IPS DF 6.9 (cell line): ENCODE data around the gene STIL.
"Not testable (repeated sequence)": the region's sequence is repeated elsewhere in the genome, so short reads cannot be mapped to it uniquely, and the experiment has no call there.

Experiments
- DNase-seq: peaks from one replicate; pipeline ENCODE4 v3.0.0-alpha.2; 2013; ENCODE audit warnings: low read depth, low spot score
- H3K27ac ChIP-seq: one replicate; pipeline ENCODE4 v1.5.1; 2013; ENCODE audit warnings: low read length, control low read depth
- H3K27me3 ChIP-seq: 2 replicates; pipeline ENCODE4 v1.6.1; 2013; ENCODE audit warnings: mild to moderate bottlenecking, low read length; ENCODE audit not compliant: control insufficient read depth, insufficient read depth
- H3K36me3 ChIP-seq: 2 replicates; pipeline ENCODE4 v1.6.1; 2013; ENCODE audit warnings: low read length; ENCODE audit not compliant: control insufficient read depth, insufficient read depth
- H3K4me1 ChIP-seq: 2 replicates; pipeline ENCODE4 v1.6.1; 2013; ENCODE audit warnings: low read length; ENCODE audit not compliant: control insufficient read depth, insufficient read depth
- H3K4me3 ChIP-seq: 2 replicates; pipeline ENCODE4 v1.5.1; 2013; ENCODE audit warnings: mild to moderate bottlenecking, low read length
- H3K9me3 ChIP-seq: 2 replicates; pipeline ENCODE4 v1.6.1; 2013; ENCODE audit warnings: low read length, inconsistent platforms; ENCODE audit not compliant: control insufficient read depth, insufficient read depth
- WGBS: extraction: QIAGEN DNeasy Blood & Tissue Kit; methylation state at CpG from one replicate; pipeline ENCODE4 v1.1.7; 2013; ENCODE audit warnings: mixed read lengths, missing lambda C conversion rate; ENCODE audit not compliant: insufficient read length, insufficient coverage; 5-methylcytosine and 5-hydroxymethylcytosine counted together

The STIL gene

DNA sequence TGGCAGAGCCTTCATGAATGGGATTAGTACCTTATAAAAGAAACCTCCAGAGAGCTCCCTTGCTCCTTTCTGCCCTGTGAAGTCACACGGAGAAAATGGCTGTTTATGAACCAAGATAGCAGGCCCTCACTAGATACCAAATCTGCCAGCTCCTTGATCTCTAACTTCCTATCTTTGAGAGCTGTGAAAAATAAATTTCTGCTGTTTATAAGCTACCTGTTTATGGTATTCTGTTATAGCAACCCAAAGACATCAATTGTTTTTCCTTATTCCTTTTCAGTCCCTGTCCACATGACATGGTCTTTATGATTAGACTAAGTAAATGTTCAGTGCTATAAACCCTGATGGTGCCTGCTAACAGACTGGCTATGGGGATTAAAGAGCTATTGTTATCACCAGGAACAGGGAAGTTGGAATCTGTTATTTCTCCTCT, 9.7 kb upstream of the STIL start:
- Histone ChIP-seq H3K9me3 (no peaks in the 10 kb centered on the region), H3K4me3 (no peak overlapping the region), H3K36me3 (no peaks in the 10 kb centered on the region), H3K27me3 (no peaks in the 10 kb centered on the region), H3K4me1 (no peaks in the 10 kb centered on the region), H3K27ac (no peak overlapping the region)
- WGBS: no CpG with 5 or more reads among the region's 1 CpG
- DNase-seq: no peak

- DNase-seq, H3K27ac ChIP-seq, H3K36me3 ChIP-seq, H3K4me1 ChIP-seq, H3K4me3 ChIP-seq, H3K27me3 ChIP-seq, H3K9me3 ChIP-seq: not testable (repeated sequence)
- WGBS: no CpG with 5 or more reads among the region's 14 CpGs
Measured at GRCh38 chr1:47319968-47320367, 6.0 kb upstream of the STIL start.

GRCh38 chr1:47317841-47318240, 3.9 kb upstream of the STIL start:
- H3K9me3 ChIP-seq: no peaks in the 10 kb centered on the region
- no peak overlapping the region for H3K4me3 ChIP-seq
- H3K27me3 ChIP-seq: no peaks in the 10 kb centered on the region
- no CpG with 5 or more reads among the region's 1 CpG for WGBS
- H3K36me3 ChIP-seq: no peaks in the 10 kb centered on the region
- DNase-seq: no peak
- no peaks in the 10 kb centered on the region for H3K4me1 ChIP-seq
- H3K27ac ChIP-seq: no peak overlapping the region

- no CpG with 5 or more reads among the region's 4 CpGs for WGBS
- Histone ChIP-seq H3K4me3 (no peak overlapping the region), H3K27me3 (no peaks in the 10 kb centered on the region), H3K9me3 (no peaks in the 10 kb centered on the region), H3K27ac (no peak overlapping the region), H3K4me1 (no peaks in the 10 kb centered on the region), H3K36me3 (no peaks in the 10 kb centered on the region; the same call in 1 of the 2 replicates)
- no peak for DNase-seq
Measured at GRCh38 chr1:47309427-47309826, 4.5 kb downstream of the STIL start.

GRCh38 chr1:47302472-47302871, 11.5 kb downstream of the STIL start:
- H3K9me3 ChIP-seq: no peaks in the 10 kb centered on the region
- no peak for DNase-seq
- H3K27me3 ChIP-seq: no peaks in the 10 kb centered on the region
- H3K4me3 ChIP-seq: no peak overlapping the region
- WGBS: no CpG with 5 or more reads among the region's 2 CpGs
- no peak overlapping the region for H3K27ac ChIP-seq
- H3K36me3 ChIP-seq: peaks cover 15% of the 10 kb centered on the region; the same call in 1 of the 2 replicates
- H3K4me1 ChIP-seq: no peaks in the 10 kb centered on the region

- Histone ChIP-seq H3K27ac (no peak overlapping the region), H3K27me3 (no peaks in the 10 kb centered on the region), H3K9me3 (no peaks in the 10 kb centered on the region), H3K4me1 (no peaks in the 10 kb centered on the region), H3K4me3 (no peak overlapping the region), H3K36me3 (peaks cover 17% of the 10 kb centered on the region; the same call in 1 of the 2 replicates)
- DNase-seq: no peak
Measured at GRCh38 chr1:47298025-47298699, 15.8 kb downstream of the STIL start.

DNA sequence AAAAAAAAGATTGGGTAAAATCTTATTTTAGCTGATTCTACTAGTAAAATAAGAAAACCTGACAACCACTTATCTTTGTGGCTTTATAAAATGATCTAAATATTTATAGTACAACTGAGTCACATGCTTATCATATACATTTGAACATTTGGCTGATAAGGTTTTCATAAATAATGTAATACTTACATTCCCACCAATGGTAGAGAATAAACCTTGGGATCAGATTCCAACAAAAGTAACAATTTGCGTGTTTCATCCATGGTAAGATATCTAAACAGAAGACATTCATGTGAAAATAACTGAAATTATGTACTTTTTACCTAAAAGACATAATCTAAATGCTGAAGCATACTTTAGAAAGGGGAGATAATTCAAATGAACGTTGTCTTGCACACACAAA, 18.4 kb downstream of the STIL start:
- Histone ChIP-seq H3K36me3 (peaks cover 2% of the 10 kb centered on the region; the same call in 1 of the 2 replicates), H3K9me3 (no peaks in the 10 kb centered on the region), H3K27me3 (no peaks in the 10 kb centered on the region), H3K27ac (no peak overlapping the region), H3K4me3 (no peak overlapping the region), H3K4me1 (no peaks in the 10 kb centered on the region)
- no CpG with 5 or more reads among the region's 2 CpGs for WGBS
- DNase-seq: no peak

GRCh38 chr1:47294863-47295262, 19.1 kb downstream of the STIL start:
- H3K27me3 ChIP-seq, H3K36me3 ChIP-seq, H3K9me3 ChIP-seq, H3K27ac ChIP-seq, DNase-seq, H3K4me3 ChIP-seq, H3K4me1 ChIP-seq: not testable (repeated sequence)
- no CpG with 5 or more reads among the region's 6 CpGs for WGBS

GRCh38 chr1:47288116-47288515, 25.8 kb downstream of the STIL start:
- not testable (repeated sequence) for H3K36me3 ChIP-seq, H3K27ac ChIP-seq, H3K9me3 ChIP-seq, H3K27me3 ChIP-seq, DNase-seq, H3K4me3 ChIP-seq, H3K4me1 ChIP-seq
- WGBS: no CpG with 5 or more reads among the region's 4 CpGs

DNA sequence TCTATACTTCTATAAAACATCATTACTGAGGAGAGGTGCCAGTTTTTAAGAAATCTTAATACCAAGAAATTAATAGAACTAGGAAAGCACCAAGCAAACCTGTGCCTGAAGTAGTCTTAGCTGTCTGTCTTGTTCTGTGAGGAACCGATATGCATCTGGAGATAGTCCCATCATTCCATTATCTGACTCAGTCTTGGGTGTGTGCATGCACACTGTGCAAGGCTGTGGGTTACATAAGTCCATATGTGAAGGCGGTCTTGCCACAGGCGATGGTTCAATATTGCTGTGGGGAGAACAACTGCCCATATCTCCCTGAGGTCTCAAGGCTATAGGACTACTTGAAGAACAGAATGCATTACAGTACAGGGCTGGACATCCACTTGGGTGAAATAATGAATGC, 33.8 kb downstream of the STIL start:
- no CpG with 5 or more reads among the region's 3 CpGs for WGBS
- Histone ChIP-seq H3K27me3 (no peaks in the 10 kb centered on the region), H3K9me3 (no peaks in the 10 kb centered on the region), H3K4me3 (no peak overlapping the region), H3K36me3 (peaks cover 9% of the 10 kb centered on the region; the same call in 1 of the 2 replicates), H3K4me1 (no peaks in the 10 kb centered on the region; the same call in 1 of the 2 replicates), H3K27ac (no peak overlapping the region)
- no peak for DNase-seq

DNA sequence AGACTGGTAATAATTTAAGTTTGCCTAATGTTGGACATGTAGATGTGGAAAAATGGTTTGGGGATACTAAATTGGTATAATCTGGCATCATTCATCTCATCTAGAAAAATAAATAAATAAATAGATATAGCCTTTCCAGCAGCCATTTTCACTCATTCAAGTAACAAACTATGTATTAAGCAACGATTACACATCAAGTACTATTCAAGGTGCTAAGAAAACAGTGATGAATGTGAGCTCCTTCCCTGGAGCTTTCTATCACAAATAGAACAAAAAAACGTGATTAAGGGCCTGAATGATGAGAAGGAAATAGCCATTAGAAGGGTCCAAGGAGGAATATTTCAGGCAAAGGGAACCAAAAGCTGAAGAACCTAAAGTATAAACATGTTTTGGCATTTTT, 37.1 kb downstream of the STIL start:
- no peak overlapping the region for H3K27ac ChIP-seq
- WGBS: no CpG with 5 or more reads among the region's 2 CpGs
- DNase-seq: no peak
- peaks cover 12% of the 10 kb centered on the region; the same call in 1 of the 2 replicates for H3K36me3 ChIP-seq
- no peaks in the 10 kb centered on the region for H3K9me3 ChIP-seq
- H3K4me3 ChIP-seq: no peak overlapping the region
- no peaks in the 10 kb centered on the region for H3K4me1 ChIP-seq
- H3K27me3 ChIP-seq: no peaks in the 10 kb centered on the region
